Kidney epithelial cell (primary cell): ENCODE measurements around the gene DBP. TPM values are rescaled to one million over a fixed set of nuclear protein-coding genes. Genes with fewer than 3 reads are reported as not detected.

Source experiments
- DNase-seq: peaks from one replicate; pipeline ENCODE4 v3.0.0-alpha.2; 2010; ENCODE audit warnings: low read depth
- H3K27me3 ChIP-seq: 2 replicates; pipeline ENCODE4 v1.6.0; 2011; ENCODE audit warnings: low read length; ENCODE audit not compliant: control insufficient read depth, insufficient read depth
- H3K36me3 ChIP-seq: 2 replicates; pipeline ENCODE4 v1.5.1; 2011; ENCODE audit warnings: low read length; ENCODE audit not compliant: control insufficient read depth, insufficient read depth
- H3K4me3 ChIP-seq: 2 replicates; pipeline ENCODE4 v1.5.1; 2011; ENCODE audit warnings: low read depth, mild to moderate bottlenecking, control low read depth, low read length
- CTCF ChIP-seq: IDR thresholded peaks from 2 replicates; pipeline ENCODE4 v1.5.1; 2011; ENCODE audit warnings: mild to moderate bottlenecking, moderate library complexity, low read length, control low read depth, inconsistent platforms; ENCODE audit not compliant: insufficient read depth, poor library complexity, severe bottlenecking
- total RNA-seq: library from RNA; depleted of rRNA; stranded (reverse); fragments of >200 nt; gene quantifications from 2 replicates; pipeline ENCODE4 v1.2.3, GENCODE V29; 2015

DBP gene
- total RNA-seq, 1 donor from 2014 or later: 1.6 TPM

- Histone ChIP-seq H3K36me3 (no peaks in the 10 kb centered on the region), H3K4me3 (no peak overlapping the region), H3K27me3 (no peaks in the 10 kb centered on the region)
- no peak for TF ChIP-seq CTCF
- DNase-seq: no peak
Measured at GRCh38 chr19:48654299-48655059, 17.3 kb upstream of the DBP start.

GRCh38 chr19:48651683-48652048 lies 14.5 kb upstream of the DBP start:
- no peaks in the 10 kb centered on the region for H3K27me3 ChIP-seq
- TF ChIP-seq CTCF: no peak
- DNase-seq: no peak

GRCh38 chr19:48650974-48651682 lies 13.9 kb upstream of the DBP start:
- no peak for TF ChIP-seq CTCF
- no peak for DNase-seq
- no peaks in the 10 kb centered on the region for H3K36me3 ChIP-seq
- no peak overlapping the region for H3K4me3 ChIP-seq
- no peaks in the 10 kb centered on the region for H3K27me3 ChIP-seq

More at GRCh38 chr19:48651683-48652048, 14.5 kb upstream of the DBP start:
- H3K4me3 ChIP-seq: no peak overlapping the region
- H3K36me3 ChIP-seq: no peaks in the 10 kb centered on the region

GRCh38 chr19:48648134-48648533 lies 11.0 kb upstream of the DBP start:
- no peaks in the 10 kb centered on the region for H3K36me3 ChIP-seq
- TF ChIP-seq CTCF: no peak
- H3K27me3 ChIP-seq: no peaks in the 10 kb centered on the region
- DNase-seq: no peak
- H3K4me3 ChIP-seq: no peak overlapping the region

GRCh38 chr19:48646722-48647216 lies 9.6 kb upstream of the DBP start:
- no peak for DNase-seq
- no peak overlapping the region for H3K4me3 ChIP-seq
- H3K27me3 ChIP-seq: no peaks in the 10 kb centered on the region
- no peak for TF ChIP-seq CTCF
- H3K36me3 ChIP-seq: no peaks in the 10 kb centered on the region
